Glomerular endothelial cell (primary cell): Measurements from ENCODE around the gene CENPO. TPM values are rescaled to one million over a fixed set of nuclear protein-coding genes. Genes with fewer than 3 reads are reported as not detected.
A peak's percentile ranks its signal among the peaks of the same experiment; 100 is the strongest.

Source experiments
- DNase-seq: peaks from one replicate; pipeline ENCODE4 v3.0.0-alpha.2; 2011; ENCODE audit warnings: low read depth, low spot score; ENCODE audit errors: extremely low read depth
- total RNA-seq: library from RNA; depleted of rRNA; stranded (reverse); fragments of >200 nt; gene quantifications from 2 replicates; pipeline ENCODE4 v1.2.3, GENCODE V29; 2015

Gene CENPO
- total RNA-seq: 14.6 and 15.7 TPM in 2 replicates

DNA sequence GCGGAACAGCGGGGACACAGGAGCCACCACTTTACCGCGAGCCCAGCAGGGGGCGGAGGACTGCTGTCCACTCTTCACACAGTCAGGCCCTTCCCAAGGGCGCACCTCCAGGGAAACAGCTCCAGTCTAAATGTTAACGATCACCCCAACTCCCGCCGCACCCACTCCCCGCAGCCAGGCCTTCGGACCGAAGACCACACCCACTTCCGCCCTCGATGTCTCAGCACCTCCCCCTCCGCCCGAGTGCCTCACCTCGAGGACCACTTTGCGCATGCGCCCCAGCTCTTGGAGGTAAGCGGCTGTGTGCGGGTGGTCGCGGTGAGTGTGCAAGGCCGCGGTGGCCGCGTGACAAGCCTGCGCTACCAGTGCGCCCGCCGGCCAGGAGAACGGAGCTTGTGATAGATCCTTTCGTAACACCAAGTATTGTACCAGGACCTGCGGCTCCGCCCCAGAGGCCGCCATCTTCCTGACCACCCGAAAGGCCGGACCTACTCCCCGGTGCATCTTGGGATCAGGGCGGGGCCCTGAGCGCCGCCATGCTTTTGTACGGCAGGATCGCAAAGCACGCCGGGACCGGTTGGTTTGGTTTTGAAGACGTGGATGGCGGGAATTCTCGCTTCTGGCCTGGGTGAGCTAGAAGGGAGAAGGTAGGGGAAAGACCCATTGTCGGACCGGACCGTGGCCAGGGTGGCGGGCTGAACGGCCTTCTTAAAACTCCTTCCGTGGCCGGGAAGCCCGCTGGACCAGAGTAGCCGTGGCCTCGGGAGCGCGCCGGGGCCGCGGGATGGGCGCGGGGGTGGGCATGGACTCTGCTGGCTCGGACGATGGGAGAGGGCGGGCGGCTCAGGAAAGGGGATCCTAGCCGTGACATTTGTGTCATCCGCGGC lies at the start of gene CENPO, which contains the start of gene PTRHD1:
TSS of gene CENPO (plus strand) at position 552 of the 887 bp plus-strand sequence. CDS start 495 bp downstream, outside the sequence.
TSS of gene PTRHD1 (minus strand) at position 518 of the 887 bp plus-strand sequence. CDS start at position 504, 14 bp downstream.
- peak; percentile 74 for DNase-seq

DNA sequence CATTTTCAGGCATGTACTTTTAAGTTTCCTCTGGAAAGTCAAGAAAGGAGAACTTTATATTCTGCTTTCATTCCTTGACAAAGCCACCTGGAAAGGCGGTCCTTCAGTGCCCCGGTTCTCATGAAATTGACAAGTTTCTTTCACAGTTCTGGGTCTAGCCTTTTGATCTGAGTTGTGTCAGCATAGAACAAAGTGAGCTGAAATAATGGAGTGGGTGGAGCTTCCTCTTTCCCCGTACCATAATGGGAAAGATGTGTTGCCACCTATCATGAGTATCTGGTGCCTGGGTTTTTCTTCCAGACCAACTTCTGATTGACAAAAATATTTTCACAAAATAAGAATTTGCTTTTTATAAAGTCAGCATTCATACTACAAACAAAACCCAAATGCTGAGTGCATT lies 49.3 kb upstream of the CENPO start:
- DNase-seq: no peak

DNA sequence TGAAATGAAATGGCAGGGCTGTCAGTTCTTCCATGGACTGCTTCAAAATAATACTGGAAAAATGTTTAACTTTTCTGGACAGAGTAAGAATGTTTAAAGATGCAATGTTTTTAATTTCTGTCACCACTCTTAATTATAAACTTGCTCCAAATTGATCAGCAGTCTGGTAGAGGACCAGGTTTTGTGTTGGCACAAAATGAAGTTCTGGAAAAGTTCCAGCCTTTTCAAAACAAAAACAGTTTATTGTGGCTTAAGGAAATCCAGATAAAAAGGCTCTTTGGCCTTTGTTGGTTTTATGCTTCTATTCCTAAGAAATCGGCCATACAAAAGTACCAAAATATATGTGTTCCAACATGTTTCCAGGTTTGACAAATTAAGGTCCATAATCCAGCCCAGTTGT lies 48.9 kb upstream of the CENPO start:
- DNase-seq: no peak

DNA sequence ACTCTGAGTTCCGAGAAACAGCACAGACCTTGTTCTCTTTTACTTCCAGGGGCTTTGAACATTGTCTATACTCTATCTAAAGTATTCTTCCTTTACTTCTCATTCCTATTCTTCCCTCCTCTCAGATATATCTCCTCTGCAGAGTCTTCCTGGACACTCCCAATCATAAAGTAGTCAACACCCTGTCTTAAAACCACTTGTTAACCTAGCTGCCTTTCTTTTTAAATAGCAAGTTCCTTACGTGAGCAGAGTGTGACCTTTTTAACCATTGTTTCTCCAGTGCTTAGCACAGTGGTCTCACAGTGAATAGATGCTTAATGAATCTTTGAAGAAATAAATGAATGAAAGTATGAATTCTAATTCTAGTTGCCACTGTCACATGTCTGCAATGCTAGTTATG lies 47.4 kb upstream of the CENPO start:
- no peak for DNase-seq

- DNase-seq: no peak
Measured at GRCh38 chr2:24747299-24747698, 45.9 kb upstream of the CENPO start.

DNA sequence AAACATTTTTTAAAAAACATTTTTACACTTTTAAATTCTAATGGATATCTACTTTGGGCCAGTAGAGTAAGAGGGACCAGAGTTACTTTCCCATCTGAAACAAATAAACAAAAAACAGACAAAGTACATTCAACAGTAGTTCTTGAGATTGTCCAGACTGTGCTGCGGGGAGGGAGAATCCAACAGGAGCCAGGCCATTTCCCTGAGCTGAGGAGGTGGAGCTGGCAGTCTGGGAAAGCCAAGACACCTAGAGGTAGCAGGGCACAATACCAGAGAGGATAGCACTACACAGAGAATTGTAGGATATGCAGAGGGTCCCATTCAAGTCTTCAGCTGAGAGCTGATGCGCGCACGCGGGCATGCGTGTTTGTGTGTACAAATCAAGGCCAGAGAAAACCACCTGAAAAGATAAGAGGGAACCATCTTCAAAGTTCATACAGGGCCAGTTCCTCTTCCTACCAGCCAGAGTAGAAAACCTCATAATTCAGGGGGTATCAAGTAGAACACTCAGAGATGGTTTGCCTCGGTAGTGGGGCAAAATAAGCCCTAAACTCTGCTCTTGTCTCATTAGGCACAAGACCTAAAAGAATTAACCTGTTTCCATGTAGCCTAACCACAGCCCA lies 44.0 kb upstream of the CENPO start:
- no peak for DNase-seq

DNA sequence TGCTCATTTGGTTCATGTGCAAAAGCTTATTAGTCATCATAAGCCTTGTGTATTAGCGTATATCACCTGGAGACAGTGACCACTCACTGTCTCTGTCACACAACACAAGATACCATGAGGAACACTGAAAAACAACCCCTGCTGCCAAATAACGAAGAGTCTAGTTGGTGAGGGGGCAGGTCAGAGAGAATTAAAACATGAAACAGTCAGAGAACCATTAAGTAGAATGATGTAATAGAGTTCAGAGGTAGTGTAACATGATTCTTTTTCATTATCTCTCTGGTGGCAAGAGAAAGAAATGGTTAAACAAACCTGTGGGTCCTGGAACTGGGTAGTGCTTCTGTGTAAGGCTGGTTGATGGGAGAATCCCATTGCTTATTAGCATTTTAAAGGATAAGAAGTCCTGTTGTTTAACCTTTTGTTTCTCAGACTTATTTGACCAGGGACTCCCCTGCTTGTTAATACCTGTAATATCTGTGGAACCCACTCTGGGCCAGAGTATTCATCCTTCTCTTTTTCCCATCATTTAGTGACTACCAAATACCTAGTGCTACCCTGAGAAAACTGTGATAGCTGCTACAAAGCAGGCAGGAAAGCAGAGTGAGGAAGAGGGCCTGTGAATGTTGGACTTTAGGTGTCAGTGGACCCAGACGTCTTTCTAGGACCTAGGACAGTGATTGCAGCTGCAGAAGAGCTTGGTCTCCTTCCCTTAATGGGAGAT lies 38.1 kb upstream of the CENPO start:
- no peak for DNase-seq

- no peak for DNase-seq
Measured at GRCh38 chr2:24756789-24757188, 36.4 kb upstream of the CENPO start.

GRCh38 chr2:24761866-24762265 lies 31.4 kb upstream of the CENPO start:
- DNase-seq: no peak

DNA sequence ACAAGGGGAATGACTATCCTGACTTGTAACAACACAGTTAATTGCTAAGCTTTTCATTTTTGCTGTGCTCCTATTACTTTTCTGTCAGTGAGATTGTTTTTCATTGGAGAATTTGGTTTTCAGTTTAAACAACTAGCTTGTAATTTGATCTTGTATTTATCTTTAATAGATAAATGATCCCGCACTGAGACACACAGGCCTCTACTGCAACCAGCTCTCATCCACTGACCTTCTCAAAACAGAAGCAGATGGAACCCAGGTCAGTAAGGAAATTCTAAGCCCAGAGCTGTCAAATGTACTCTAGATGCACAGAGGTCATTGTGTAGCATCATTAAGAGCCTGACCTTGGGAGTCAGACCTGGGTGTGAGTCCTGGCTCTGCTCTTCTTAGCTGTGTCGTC lies 30.7 kb upstream of the CENPO start:
- DNase-seq: no peak

- DNase-seq: no peak
Measured at GRCh38 chr2:24763843-24764242, 29.4 kb upstream of the CENPO start.

DNA sequence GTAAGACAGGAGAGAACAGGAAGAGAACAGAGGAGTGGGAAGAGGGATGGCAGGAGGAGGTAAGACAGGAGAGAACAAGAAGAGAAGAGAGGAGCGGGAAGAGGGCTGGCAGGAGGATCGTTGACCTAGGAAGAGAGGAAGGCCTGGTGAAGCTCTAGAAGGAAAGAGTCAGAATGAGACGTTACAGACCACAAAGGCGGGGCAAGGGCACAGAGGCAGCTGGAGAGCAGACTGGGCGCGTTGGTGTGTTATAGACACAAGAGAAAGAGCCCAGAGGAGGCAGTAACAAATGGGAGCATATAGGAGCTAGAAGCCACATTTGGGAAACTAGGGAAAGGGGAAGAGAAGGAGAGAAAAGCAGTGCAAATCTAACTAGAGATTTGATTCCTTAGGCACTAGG lies 26.6 kb upstream of the CENPO start:
- DNase-seq: no peak

DNA sequence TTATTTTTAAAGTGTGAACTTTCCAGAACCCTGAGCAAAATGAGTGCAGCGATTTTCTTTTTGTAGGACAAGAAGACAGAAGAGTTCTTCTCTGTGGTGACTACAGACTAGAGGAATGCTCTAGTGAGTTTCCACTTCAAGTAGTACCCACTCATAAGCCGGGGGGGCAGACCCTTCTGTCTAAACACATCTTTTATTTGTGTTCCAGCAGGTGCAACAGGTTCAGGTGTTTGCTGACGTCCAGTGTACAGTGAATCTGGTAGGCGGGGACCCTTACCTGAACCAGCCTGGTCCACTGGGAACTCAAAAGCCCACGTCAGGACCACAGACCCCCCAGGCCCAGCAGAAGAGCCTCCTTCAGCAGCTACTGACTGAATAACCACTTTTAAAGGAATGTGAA lies 25.2 kb upstream of the CENPO start:
- DNase-seq: no peak

- DNase-seq: no peak
Measured at GRCh38 chr2:24768601-24769000, 24.6 kb upstream of the CENPO start.

DNA sequence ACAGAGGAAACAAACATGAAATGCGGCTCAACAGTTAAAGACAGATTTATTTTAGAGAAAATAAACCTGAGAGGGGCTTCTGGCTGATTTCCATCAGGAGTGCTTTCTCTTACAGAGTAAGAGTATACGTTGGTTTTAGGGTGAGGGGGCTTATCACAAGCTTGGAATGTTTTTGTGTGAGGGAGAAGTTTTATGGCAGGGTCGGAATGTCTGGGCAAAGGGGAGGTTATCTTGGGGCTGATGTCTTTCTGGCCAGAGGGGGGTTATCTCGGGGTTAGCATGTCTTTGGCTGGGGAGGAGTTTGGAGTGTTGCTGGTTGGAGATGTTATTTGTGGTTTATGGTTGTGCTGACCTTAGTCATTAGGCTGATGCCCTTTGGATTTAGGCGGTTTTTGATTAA lies 22.2 kb upstream of the CENPO start:
- DNase-seq: no peak

DNA sequence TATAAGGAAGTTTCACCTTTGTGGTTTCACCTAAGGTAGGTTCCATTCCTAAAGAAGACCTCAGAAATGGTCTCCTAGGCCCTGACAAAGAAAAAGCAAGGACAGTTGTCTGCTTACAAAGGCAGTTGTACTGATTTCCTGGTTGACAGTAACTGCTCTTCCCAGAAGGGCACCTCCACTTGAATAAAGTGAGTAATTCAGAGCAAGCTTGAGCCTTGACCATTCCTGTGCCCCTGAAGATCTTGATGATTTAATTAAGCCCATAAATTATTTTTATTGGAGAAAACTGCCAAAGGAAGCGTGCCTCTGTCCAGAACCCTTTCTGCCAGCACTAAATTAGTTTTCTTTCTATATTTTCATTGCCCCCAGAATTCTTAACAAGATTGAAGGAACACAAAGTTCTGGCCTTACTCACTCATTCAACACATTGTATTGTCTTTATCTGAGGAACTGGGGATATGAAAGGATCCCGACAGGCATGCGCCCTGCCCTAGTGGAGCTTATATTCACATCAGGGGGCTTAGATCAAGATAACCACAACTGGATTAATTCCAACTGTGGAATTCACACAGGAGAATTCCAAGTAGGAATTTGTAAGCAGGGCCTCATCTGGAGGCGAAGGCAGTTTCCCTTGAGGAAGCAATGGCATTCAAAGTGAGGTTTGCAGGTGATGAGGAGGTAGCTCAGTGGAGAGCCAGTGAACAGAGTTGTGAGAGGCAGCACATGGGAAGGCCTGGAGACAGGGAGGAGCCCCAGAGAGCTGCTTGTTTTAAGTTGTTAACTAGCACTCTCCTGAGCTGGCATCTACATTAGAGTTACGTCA lies 21.2 kb upstream of the CENPO start:
- no peak for DNase-seq

- no peak for DNase-seq
Measured at GRCh38 chr2:24774373-24774772, 18.9 kb upstream of the CENPO start.

- no peak for DNase-seq
Measured at GRCh38 chr2:24779116-24779515, 14.1 kb upstream of the CENPO start.

DNA sequence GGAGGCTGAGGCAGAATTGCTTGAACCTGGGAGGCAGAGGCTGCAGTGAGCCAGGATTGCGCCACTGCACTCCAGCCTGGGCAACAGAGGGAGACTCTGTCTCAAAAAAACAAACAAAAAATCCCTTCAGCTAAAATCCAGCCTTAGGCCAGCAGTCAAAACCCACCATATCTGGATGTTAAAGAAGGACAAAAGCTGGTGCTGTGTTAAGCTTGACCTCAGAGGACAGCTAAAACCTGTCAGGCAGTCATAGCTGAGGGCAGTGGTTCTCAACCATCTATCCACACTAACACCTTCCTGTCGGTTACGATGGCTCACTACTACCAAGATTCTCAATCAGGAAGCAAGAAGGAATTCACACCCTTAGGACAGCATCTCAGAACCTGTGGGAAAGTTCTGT lies 9.6 kb upstream of the CENPO start:
- DNase-seq: no peak

DNA sequence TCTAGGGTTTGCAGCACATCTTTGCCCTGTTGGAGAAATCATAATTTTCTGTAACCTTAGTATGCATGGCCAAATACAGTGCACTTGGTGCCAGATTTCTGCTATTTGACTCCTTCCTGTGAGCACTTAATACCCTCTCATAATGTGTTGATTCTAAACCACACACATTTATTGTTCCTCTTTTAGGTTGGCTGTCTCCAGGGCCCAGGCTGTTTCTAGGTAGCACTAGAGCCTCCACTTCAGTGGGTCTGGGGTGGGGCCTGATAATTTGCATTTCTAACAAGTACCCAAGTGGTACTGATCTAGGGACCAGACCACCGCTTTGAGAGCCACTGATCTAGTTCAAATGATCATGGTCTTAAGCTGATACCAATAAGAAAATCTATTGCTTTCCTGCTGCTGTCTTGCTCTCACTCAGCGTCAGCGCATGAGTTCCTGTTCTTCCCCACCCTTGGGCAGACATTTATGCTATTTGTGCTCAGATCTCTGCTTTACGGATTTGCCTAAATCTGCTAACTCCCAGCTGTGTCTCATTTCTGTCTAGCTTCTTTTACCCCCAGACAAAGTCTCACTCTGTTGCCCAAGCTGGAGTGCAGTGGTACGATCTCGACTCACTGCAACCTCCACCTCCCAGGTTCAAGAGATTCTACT lies 7.4 kb upstream of the CENPO start:
- no peak for DNase-seq
